SK-N-MC (cell line): ENCODE data around the gene EGFR.

Experiments
- EZH2 ChIP-seq: fragments of 200-600 bp; sonication (generic); IDR thresholded peaks from one replicate; pipeline ENCODE4 v1.6.1; 2017; ENCODE audit warnings: antibody characterized with exemption
- FOXP2 ChIP-seq: optimal IDR thresholded peaks from 2 replicates; pipeline ENCODE3; 2011; ENCODE audit warnings: mild to moderate bottlenecking, moderate library complexity; ENCODE audit not compliant: insufficient read depth; ENCODE audit errors: extremely low read length, control extremely low read depth
- POLR2AphosphoS5 ChIP-seq: IDR thresholded peaks from 2 replicates; pipeline ENCODE4 v1.6.1; 2012; ENCODE audit warnings: mild to moderate bottlenecking, low read depth, low read length, borderline replicate concordance

- TF ChIP-seq EZH2, result no peak
- no peak for TF ChIP-seq POLR2AphosphoS5
- TF ChIP-seq FOXP2, result no peak
Measured at GRCh38 chr7:55088107-55088506, 69.3 kb downstream of the EGFR start.
